NCI-H82 treated with DMSO at 0.1 percent for 48 hours (cell line): ENCODE measurements around the gene SLC7A14.

Experiments
- DNase-seq: peaks from one replicate; lab custom pipeline; 2025; ENCODE audit not compliant: unreplicated experiment; lab: John Stamatoyannopoulos, UW

The SLC7A14 gene

GRCh38 chr3:170499562-170500156 lies 86.2 kb downstream of the SLC7A14 start:
- DNase-seq, result no peak

DNA sequence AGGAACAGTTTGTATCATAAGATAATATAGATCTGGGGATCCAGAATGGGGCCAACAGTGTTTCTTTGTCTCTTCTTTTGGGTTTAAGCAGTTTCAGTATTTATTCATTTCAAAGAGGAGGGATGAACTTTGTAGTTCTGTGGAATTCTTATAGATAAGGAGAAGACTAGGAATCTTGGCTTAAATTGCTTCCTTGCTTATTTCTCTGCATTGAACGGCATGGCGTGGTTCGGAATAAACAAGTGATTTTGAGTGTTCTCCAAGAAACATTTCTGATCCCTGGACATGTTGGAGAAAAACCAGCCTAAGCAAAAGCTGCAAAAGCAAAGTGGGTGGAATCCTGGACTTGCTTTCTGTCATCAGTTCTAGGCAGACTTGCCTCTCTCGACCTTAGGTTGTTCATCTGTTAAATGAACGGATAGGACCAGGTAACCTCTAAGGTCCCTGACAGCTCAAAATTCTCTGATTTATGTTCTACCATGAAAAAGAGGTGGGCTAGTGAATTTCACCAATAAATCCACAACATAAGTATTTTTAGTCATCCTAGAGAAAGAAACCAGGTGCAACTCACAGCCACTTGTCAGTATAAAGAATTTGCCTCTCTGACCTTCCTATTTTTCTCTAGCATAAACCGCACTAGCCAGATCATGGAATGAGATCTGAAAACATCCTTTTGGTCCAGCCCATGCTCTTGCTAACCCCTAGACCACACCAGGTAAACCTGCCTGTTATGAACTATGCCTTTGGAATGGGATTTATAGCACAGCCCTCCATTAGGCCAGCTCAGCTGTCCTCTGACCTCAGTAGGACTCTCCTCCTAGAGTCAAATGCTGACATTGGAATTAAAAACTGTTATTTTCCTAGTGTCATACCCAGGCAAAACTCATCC lies 88.4 kb downstream of the SLC7A14 start:
- no peak for DNase-seq

DNA sequence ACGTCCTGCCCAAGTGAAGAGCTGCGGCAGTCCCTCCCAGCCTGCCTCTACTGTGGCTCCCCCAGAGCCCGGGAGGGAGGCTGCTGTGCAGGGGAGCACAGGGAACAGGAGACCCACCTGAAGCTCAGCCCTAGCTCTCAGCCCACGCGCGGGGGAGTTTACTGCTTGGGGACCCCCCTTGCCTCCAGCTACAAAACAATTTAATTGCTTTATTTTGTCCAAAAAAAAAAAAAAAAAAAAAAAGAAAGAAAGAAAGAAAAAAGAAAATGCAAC lies 89.1 kb downstream of the SLC7A14 start:
- DNase-seq, result no peak

DNA sequence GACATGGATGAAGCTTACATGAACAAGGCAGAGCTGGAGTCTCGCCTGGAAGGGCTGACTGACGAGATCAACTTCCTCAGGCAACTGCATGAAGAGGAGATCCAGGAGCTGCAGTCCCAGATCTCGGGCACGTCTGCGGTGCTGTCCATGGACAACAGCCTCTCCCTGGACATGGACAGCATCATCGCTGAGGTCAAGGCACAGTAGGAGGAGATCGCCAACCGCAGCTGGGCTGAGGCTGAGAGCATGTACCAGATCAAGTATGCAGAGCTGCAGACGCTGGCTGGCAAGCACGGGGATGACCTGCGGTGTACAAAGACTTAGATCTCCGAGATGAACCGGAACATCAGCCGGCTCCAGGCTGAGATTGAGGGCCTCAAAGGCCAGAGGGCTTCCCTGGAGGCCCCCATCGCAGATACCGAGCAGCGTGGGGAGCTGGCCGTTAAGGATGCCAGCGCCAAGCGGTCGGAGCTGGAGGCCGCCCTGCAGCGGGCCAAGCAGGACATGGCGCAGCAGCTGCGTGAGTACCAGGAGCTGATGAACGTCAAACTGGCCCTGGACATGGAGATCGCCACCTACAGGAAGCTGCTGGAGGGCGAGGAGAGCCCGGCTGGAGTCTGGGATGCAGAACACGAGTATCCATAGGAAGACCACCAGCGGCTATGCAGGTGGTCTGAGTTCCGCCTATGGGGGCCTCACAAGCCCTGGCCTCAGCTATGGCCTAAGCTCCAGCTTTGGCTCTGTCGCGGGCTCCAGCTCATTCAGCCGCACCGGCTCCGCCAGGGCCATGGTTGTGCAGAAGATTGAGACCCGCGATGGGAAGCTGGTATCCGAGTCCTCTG lies 89.6 kb downstream of the SLC7A14 start:
- no peak for DNase-seq

- DNase-seq, result no peak
Observed at GRCh38 chr3:170494766-170495165, 91.1 kb downstream of the SLC7A14 start.

GRCh38 chr3:170493712-170494182 lies 92.1 kb downstream of the SLC7A14 start:
- DNase-seq, result no peak

GRCh38 chr3:170491901-170492300 lies 94.0 kb downstream of the SLC7A14 start:
- no peak for DNase-seq

DNA sequence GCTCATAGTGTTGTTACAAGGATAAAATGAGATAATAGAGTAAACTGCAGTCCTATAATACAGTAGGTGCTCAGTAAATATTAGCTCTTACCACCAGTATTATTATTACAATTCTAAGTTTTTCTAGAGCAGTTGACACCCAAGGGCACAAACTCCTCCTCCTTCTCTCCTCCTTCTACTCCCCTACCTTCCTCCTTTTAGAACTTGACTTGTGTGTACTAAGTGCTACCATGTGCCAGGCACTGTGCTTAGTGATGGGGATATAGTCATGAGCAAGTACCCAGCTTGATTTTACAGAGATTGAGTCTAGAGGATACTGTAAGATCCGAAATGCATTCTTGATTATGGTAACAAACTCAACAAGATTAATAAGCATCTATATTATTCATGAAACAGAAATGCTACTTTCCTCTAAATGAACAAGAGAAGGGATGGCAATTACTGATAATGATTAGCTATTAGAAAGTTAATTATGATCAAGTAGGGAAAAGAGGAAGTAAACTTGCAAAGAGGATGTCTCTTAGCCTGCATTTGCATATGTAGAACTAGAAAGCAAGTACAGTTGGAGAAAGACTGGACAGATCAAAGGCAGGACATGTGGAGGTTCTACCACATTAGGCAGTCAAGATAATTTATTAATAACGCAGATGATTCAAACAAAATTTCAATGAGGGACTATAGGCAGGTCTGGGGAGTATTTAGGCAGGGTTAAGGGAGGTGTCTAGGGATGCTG lies 94.9 kb downstream of the SLC7A14 start:
- no peak for DNase-seq

GRCh38 chr3:170488802-170489201 lies 97.1 kb downstream of the SLC7A14 start:
- no peak for DNase-seq

DNA sequence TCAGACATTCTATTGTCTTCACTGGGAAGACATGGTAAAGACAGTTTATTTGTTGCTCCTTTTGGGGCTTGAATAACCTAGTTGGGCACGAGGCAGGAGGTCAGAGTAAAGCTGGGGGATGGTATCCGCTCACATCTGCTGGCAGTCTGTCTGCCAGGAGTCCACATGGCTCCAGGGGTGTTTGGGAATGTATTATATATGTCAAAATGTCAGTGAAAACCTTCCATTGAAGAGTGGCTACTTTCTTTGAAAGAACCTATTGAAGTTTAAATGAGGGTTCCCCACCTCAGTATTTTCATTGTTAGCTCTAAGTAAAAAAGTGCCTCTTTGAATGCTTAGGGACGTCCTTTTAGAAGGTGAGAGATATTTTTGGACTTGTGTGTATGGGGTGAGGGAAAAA lies 98.8 kb downstream of the SLC7A14 start:
- no peak for DNase-seq

DNA sequence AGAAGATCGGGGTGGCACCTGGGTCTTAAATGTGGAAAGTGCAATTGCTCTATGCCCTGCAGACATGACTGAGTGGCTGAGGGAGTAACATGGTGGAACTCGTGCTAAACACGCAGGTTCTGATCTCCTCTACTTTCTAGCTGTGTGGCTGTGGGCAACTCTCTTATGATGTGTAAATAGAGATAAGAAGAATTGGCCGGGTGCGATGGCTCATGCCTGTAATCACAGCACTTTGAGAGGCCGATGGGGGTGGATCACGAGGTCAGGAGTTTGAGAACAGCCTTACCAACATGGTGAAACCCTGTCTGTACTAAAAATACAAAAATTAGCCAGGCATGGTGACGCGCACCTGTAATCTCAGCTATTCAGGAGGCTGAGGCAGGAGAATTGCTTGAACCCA lies 99.5 kb downstream of the SLC7A14 start:
- no peak for DNase-seq

DNA sequence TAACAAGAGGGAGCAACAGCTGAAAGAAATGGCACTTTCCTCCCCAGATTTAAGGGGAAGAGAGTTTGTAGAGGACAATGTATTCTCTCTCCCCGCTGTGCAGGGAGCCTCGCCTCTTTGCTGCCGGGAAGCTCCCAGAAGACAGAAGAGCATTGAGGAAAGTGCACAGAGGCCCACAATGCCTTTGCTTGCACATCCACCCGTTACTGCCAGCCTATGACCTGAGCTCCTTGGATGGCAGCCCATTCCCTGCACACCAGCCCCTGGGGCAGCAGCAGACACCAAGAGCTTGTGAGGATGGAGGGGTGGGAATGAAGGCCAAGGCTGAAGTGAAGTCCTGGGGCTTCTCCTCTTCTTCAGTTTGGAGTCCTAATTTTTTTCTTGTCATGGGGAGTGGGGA lies 100.2 kb downstream of the SLC7A14 start:
- no peak for DNase-seq

DNA sequence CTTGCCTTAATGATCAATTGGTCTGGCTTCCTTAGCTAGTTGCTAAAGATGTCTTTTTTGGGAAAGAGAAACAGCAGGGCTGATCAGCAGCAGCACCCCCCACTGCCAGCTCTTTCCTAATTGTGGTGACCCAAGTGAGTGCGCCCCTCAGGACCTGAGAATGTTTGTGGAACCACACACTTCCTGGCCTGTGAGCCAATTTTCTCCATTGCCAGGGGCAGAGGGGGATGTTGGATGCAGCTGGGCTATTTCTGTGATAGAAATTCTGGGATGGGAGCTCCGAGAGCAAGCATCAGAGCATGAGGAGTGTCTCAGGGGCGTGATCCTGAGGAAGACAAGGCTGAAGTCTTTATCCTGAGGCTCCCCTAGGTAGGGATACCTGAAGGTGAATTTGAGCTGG lies 100.6 kb downstream of the SLC7A14 start:
- DNase-seq, result no peak

DNA sequence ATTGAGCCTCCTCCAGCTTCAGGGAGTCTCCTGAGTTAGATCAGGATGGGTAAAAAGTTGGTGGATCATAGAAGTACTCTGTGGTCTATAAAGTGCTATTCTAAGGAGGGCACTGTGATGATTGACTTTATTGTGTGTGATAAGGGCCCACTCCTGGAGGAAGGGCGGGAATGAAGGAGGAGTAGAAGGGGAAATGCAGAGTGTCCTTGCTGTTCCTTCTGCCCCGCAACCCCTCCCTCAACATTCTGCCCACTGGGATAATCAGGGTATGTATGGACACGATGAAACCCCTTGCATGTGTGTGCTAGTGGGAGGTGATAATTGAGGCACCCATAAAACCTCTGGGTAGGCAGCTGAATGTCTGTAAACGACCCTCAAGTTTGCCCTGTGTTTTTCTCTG lies 101.0 kb downstream of the SLC7A14 start:
- DNase-seq, result no peak

GRCh38 chr3:170483485-170484262 lies 102.2 kb downstream of the SLC7A14 start:
- DNase-seq, result no peak

DNA sequence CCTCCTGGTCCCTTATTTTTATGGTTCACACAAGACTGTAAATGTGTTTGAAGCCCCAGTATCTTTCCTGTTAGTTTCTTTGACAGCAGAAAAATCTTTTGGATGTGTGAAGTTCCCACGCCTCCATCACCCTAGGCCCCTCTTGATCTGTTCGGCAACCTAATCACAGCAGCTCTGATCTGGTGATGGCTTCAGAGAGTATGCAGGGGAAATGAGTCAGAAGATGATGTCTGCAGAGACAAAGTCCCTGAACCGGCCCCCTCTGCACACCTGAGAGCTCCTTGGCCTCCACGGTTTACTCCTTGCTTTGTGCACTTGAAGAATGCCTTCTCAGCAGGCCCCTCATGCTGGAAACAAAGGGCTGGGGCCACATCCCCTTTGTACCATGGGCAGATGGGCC lies 103.7 kb downstream of the SLC7A14 start:
- no peak for DNase-seq

GRCh38 chr3:170480111-170480510 lies 105.8 kb downstream of the SLC7A14 start:
- no peak for DNase-seq

GRCh38 chr3:170477395-170477794 lies 108.5 kb downstream of the SLC7A14 start:
- no peak for DNase-seq

DNA sequence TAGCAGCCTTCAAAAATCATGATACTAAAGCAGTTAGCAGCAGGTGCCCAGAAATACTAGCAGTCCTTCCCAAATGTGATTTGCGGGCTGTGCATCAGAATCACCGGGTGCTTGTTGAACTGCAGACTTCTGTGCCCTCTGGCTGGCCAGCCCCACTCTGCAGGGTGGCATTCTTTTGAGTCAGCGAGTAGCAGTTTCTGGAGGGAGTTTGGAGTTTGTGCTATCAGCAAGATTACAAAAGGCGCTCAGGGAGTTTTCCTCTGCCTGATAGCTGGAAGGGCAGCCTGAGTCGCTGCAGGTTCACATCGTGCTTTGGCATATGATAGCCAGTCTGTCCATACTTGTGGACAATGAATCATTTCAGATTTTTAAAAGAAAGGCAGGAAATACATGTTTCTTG lies 109.6 kb downstream of the SLC7A14 start:
- no peak for DNase-seq

DNA sequence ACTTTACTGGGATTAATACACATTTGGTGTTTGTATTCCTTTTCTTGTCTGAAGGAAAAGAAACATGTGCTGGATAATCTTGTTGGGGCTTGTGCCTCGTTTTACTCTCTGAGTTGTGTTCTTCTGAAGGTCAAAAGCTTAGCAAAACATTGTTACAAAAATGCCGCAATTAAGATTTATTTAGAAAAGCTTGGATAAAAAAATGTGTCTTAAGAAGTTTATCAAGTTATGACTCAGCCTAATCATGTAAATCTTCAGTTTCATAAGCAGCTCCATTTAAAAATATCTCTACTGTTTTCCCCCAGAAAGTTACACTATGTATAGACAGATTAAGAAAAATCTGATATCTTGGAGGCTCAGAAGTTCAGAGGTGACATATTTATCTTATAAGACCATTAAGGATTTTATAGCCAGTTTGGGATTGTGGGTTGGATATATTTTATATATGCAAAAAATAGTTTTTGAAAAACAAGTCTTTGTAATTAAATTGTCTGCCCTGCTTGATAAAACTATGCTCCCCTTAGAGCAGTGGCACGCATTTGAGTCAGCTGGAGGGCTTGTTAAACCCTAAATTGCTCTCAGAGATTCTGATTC lies 110.7 kb downstream of the SLC7A14 start:
- no peak for DNase-seq
